SKM-1 treated with dmso at 0.1 percent for 144 hours (cell line): ENCODE measurements around the gene LAMA3.

ENCODE experiments used
- DNase-seq: peaks from one replicate; lab custom pipeline; 2025; ENCODE audit not compliant: unreplicated experiment; lab: John Stamatoyannopoulos, UW

LAMA3 gene

GRCh38 chr18:23933407-23933806 lies 244.2 kb downstream of the LAMA3 start:
- DNase-seq = no peak

GRCh38 chr18:23934252-23934651 lies 245.0 kb downstream of the LAMA3 start:
- DNase-seq = no peak

- DNase-seq = no peak
Measured at GRCh38 chr18:23934863-23935262, 245.6 kb downstream of the LAMA3 start.

- no peak for DNase-seq
Measured at GRCh38 chr18:23935804-23936203, 246.6 kb downstream of the LAMA3 start.

- no peak for DNase-seq
Measured at GRCh38 chr18:23936381-23936958, 247.2 kb downstream of the LAMA3 start.

- DNase-seq = no peak
Measured at GRCh38 chr18:23938043-23938756, 248.9 kb downstream of the LAMA3 start.

- DNase-seq = no peak
Measured at GRCh38 chr18:23938901-23939341, 249.7 kb downstream of the LAMA3 start.

GRCh38 chr18:23939366-23939765 lies 250.1 kb downstream of the LAMA3 start:
- no peak for DNase-seq

GRCh38 chr18:23939896-23940295 lies 250.6 kb downstream of the LAMA3 start:
- no peak for DNase-seq

GRCh38 chr18:23941791-23942190 lies 252.5 kb downstream of the LAMA3 start:
- no peak for DNase-seq

GRCh38 chr18:23943104-23943503 lies 253.9 kb downstream of the LAMA3 start:
- DNase-seq = no peak

GRCh38 chr18:23943903-23944624 lies 254.8 kb downstream of the LAMA3 start:
- DNase-seq = no peak

- DNase-seq = no peak
Measured at GRCh38 chr18:23945416-23946079, 256.3 kb downstream of the LAMA3 start.

GRCh38 chr18:23949863-23950262 lies 260.6 kb downstream of the LAMA3 start:
- DNase-seq = no peak

- no peak for DNase-seq
Measured at GRCh38 chr18:23950644-23951043, 261.4 kb downstream of the LAMA3 start.

- no peak for DNase-seq
Measured at GRCh38 chr18:23951206-23951605, 262.0 kb downstream of the LAMA3 start.

GRCh38 chr18:23953984-23954383 lies 264.7 kb downstream of the LAMA3 start:
- DNase-seq = no peak

GRCh38 chr18:23956483-23956882 lies 267.2 kb downstream of the LAMA3 start:
- DNase-seq = no peak

- no peak for DNase-seq
Measured at GRCh38 chr18:23958036-23958435, 268.8 kb downstream of the LAMA3 start.

- DNase-seq = no peak
Measured at GRCh38 chr18:23963443-23964165, 274.4 kb downstream of the LAMA3 start.
